ENCODE measurements around the gene DNAH17.

DNA sequence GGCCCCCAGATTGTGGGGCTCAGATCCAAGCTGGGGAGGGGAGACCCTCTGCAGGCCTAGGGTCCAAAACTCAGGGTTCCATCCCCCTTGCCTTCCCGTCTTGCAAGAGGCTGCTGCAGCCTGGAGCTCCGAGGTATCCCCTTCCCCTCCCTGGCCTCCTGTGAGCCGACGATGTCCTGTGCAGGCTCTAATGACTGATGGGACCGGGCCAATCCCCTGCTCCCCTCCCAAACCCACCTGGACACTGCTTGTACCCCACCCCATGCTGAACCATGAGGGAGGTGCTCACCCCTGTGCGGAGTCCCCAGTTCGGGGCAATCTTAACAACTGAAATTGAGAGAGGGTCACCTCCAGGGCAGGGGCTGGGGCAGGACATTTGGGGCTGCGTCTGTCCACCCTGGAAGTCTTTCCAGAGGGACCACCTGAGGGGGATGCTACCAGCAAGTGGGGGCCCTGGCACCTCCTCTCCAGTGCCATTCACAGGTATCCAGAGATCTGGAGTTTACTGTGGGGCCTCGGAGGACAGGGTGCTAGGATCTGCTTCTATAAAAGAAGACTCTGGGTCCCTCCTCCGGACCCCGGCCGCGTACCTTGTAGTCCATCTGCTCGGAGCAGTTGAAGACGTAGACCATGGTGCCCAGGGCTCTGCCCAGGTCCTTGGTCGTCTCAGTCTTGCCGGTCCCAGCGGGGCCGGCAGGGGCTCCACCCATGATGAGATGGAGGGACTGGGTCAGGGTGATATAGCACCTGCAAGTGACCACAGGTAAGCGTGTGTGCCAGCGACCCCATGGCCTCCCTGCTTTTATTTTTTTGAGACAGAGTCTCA is 77.3 kb downstream of the DNAH17 start:
- TF ChIP-seq EZH2phosphoT487 (IDR thresholded peaks at IDR 0.05; ENCODE audit: insufficient read depth, low read depth), result no peak
- TF ChIP-seq EZH2 (IDR thresholded peaks at IDR 0.05; ENCODE audit: insufficient read depth, poor library complexity, severe bottlenecking), result no peak
